IPS-NIHi7 (cell line): ENCODE measurements around the gene GAS2L2.

ENCODE experiments used
- DNase-seq: peaks from one replicate; pipeline ENCODE4 v3.0.0; 2012; ENCODE audit warnings: mixed read lengths; ENCODE audit errors: extremely low spot score

Gene GAS2L2

DNA sequence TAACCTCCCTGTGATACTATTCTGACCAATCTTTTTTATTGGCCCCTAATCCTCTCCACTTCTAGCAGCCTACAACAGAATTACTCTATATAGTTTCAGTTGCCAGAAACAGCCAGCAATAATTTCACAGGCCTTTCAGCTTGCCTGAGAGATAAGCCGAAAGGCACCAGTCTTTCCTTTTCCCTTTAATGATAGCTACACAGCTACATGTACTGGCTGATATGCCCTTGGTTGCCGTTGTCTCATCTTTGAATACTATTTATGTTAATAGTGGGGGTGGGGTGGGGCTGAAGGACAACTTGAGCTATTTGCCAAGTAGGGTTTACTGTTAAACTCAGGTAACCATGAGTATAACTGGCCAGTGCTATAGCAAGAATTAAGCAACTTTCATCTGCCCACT lies 57.4 kb downstream of the GAS2L2 start:
- no peak for DNase-seq

- DNase-seq = no peak
These were observed 58.1 kb downstream of the GAS2L2 start for GRCh38 chr17:35694906-35695305.
